HG02642 (cell line): Measurements from ENCODE around the gene FCHSD1.

ENCODE experiments used
- ATAC-seq: cut with Tn5 transposase; IDR thresholded peaks from one replicate; pipeline ENCODE4 v1.9.1; 2021; ENCODE audit warnings: mild to moderate bottlenecking; ENCODE audit not compliant: unreplicated experiment, poor library complexity

Gene FCHSD1

GRCh38 chr5:141674747-141675146 is 23.5 kb upstream of the FCHSD1 start:
- no peak for ATAC-seq

GRCh38 chr5:141672841-141673813 is 21.9 kb upstream of the FCHSD1 start:
- no peak for ATAC-seq

GRCh38 chr5:141672071-141672840 is 21.0 kb upstream of the FCHSD1 start:
- no peak for ATAC-seq

- ATAC-seq: no peak
Measured at GRCh38 chr5:141669520-141669919, 18.3 kb upstream of the FCHSD1 start.

- no peak for ATAC-seq
Measured at GRCh38 chr5:141668601-141669265, 17.5 kb upstream of the FCHSD1 start.

GRCh38 chr5:141665995-141666940 is 15.1 kb upstream of the FCHSD1 start:
- no peak for ATAC-seq

GRCh38 chr5:141664733-141665461 is 13.7 kb upstream of the FCHSD1 start:
- ATAC-seq: peak; percentile 97

- ATAC-seq: no peak
Measured at GRCh38 chr5:141663506-141663905, 12.3 kb upstream of the FCHSD1 start.

- no peak for ATAC-seq
Measured at GRCh38 chr5:141662028-141662427, 10.8 kb upstream of the FCHSD1 start.

- peak; percentile 69 for ATAC-seq
Measured at GRCh38 chr5:141657937-141658545, 6.8 kb upstream of the FCHSD1 start.

- no peak for ATAC-seq
Measured at GRCh38 chr5:141657404-141657803, 6.2 kb upstream of the FCHSD1 start.

- ATAC-seq: no peak
Measured at GRCh38 chr5:141656396-141656795, 5.2 kb upstream of the FCHSD1 start.

- no peak for ATAC-seq
Measured at GRCh38 chr5:141655020-141655419, 3.8 kb upstream of the FCHSD1 start.

- ATAC-seq: no peak
Measured at GRCh38 chr5:141654298-141654697, 3.1 kb upstream of the FCHSD1 start.

- no peak for ATAC-seq
Measured at GRCh38 chr5:141651728-141652105, 499 bp upstream of the FCHSD1 start.

- ATAC-seq: no peak
Measured at GRCh38 chr5:141649972-141650371, 1.2 kb downstream of the FCHSD1 start.

- no peak for ATAC-seq
Measured at GRCh38 chr5:141649056-141649688, 2.0 kb downstream of the FCHSD1 start.

- ATAC-seq: no peak
Measured at GRCh38 chr5:141647851-141648250, 3.4 kb downstream of the FCHSD1 start.
